GM19238 (cell line): ENCODE measurements around the gene SUV39H1.

Experiments used
- DNase-seq: peaks from one replicate; pipeline ENCODE4 v3.0.0; 2011; ENCODE audit warnings: low spot score; ENCODE audit not compliant: insufficient read length

The SUV39H1 gene

DNA sequence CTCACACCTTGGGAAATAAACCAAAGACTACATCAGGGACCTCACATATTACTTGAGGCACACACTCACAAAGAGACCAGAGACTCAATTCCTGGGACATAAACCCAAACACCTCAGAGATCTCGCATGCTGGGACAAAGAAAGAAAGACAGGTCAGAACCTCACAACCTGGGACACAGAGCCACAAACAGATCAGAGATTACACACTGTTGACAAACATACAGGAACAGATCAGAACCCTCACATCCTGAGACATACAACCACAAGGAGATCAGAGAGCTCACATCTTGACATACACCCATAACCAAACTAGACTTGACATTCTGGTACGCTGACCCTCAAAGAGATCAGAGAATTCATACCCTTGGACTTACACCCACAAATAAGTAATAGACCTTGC, 17.3 kb downstream of the SUV39H1 start:
- no peak for DNase-seq

DNA sequence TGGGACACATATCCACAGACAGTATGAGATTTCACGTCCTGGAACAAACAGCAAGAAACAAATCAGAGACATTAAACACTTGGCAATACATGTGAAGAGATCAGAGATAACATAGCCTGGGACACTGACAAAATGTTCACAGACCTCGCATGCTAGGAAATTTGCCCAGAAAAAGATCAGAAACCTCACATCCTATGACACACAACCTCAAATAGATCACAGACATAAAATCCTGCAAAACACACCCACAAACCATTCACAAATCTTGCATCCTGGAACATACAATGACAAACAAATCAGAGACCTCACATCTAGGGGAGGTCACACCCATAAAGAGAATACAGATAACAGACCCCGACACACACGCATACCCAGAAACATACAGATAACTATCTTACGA, 18.0 kb downstream of the SUV39H1 start:
- no peak for DNase-seq

DNA sequence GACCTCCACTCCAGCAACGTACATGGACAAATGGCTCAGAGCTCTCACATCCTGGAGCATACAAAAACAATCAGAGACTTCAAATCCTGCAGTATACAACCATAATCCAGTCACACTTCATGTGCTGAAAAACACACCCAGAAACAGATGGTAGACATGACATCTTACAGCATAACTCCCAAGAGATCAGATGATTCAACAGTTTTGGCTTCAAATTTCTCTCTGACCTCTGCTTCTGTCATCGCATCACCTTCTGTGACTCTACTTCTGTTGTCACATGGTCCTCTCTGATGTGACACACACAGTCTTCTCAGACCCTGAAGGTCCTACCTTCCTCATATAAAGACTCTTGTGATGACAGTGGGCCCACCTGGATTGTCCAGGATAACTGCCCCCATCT, 18.5 kb downstream of the SUV39H1 start:
- DNase-seq = no peak

DNA sequence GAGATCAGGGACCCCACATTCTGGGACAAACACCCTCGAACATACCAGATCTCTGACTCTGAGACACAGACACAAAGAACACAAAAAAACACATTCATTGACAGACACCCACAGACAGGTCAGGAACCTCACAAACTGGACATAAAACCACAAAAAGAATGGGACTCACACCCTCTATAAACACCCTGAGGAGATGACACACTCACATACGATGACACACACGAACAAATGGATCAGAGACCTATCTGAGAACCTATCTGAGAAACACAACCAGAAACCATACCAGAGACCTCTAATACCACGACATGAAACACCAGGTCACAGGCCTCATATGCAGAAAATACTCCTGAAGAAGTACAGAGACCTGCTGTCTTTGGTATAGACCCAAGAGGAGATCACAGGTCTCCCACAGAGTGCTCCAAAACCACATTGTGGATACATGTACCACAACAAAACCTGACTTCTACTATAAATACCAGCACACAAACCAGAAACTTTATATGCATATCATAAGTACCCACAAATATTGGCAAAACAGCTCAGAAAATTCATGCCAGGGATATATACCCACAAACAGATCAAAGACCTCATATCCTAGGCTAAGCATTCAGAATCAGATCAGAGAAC, 19.5 kb downstream of the SUV39H1 start:
- DNase-seq = no peak

DNA sequence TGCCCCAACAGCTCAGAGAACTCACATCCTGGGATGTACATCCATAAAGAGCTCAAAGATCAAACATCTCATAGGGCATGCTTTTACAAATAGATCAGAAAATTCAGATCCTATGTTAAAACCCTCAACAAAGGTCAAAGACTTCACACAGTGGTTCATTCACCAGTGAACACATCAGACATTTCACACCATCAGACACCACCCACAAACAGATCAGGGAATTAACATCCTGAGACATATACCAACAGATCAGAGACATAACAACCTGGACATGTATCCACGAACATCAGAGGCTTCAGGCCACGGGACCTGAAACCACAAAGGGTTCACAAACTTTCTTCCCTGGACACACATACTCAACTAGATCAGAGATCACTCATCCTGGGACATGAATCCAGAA, 23.4 kb downstream of the SUV39H1 start:
- DNase-seq = no peak

DNA sequence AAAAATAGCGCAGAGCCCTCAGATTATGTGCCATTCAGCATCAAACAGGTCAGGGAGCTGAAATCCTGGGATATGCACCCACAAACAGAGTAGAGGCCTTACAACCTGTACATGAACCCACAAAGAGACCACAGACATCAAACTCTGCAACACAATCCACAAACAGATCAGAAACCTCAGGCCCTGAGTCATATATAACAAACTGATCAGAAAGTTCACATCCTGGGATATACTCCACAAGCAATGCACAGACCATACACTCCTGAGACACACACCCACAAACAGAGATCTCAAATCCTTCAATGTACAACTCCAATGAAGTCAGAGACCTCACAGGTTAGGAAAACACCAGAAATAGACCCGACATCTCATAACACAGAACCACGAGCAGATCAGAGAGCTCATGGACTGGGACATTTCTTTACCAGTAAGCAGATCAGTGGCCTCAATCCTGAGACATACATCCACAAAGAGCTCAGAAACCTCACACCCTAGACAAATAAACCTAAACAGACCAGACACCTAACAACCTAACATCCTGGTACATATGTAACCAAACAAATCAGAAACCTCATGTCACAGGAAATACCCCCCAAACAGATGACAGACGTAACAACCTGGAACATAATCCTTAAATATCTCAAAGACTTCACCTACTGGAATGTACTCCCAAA, 24.2 kb downstream of the SUV39H1 start:
- DNase-seq = no peak

DNA sequence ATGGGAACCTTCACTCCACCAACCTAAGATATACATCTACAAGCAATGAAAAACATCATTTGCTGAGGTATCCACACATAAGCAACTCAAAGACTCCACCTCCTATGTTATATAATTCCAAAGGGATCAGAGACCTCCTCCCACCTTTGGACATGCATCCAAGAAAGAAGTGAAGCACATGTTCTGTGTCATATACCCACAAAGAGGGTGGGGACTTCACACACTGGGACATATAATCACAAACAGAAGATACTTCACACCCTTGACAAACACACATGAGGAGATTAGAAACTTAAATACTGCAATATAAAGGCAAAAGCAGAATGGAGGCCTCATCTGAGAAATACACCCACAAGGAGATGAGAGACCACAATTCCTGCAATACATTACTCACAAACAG, 25.4 kb downstream of the SUV39H1 start:
- no peak for DNase-seq

DNA sequence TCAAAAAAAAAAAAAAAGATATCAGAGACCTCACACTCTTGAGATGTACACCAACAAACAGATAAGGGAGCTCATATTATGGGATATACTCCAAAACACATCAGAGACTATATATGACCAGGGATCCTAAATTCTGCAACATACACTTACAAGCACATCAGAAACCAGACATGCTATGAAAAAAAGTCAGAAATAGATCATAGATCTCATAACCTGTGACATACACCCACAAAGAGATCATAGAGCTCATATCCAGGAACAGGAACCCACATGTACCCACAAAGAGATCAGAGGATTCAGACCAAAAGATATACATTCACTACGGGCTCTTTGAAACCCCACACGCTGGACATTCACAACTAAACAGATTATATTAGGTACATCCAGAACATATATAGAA, 30.1 kb downstream of the SUV39H1 start:
- no peak for DNase-seq

DNA sequence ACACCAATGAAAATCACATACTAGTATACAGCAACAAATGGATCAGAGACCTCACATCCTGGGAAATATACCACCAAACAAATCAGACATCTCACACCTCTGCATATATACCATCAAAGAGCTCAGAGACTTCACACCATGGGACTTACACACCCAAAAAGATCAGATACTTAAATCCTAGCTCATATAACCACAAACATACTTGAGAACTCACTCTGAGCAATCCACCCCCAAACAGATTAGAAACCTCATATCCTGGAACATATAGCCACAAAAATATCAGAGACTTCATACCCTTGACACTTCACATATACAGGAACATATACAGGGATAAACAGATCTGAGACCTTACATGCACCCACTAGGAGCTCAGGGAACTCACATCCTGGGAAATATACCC, 32.1 kb downstream of the SUV39H1 start:
- DNase-seq = no peak

DNA sequence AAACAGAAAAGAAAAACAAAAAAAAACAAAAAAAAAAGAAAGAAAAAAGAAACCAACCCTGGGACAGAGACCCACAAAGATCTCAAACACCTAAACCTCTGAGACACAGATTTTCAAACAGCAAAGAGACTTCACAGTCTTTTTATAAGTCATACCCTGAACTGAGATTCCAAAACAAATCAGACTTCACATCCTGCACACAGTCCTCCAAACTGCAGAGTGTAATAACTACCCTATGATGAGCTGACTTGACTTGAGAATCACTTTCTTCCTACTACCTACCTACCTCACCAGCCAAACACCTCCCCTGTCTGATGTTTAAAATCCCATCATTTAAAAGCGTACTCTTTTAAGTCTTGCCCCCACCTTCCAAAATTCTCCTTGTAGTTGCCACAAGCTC, 39.8 kb downstream of the SUV39H1 start:
- DNase-seq = no peak

DNA sequence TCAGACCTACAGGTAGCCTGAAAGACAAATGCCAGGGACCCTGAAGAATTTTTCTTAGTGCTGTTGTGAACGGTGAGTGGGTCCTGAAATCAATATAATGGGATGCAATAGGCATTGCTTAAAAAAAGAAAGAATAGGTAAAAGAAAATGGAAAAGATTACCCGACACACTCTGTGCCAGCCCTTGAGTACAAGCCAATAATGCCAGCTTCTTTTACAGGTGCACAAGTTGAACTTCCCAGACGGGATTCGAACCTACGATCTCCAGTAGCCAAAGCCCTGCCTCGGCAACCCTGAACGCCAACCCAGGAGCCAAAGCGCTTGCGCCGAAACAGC, 40.3 kb downstream of the SUV39H1 start:
- no peak for DNase-seq

DNA sequence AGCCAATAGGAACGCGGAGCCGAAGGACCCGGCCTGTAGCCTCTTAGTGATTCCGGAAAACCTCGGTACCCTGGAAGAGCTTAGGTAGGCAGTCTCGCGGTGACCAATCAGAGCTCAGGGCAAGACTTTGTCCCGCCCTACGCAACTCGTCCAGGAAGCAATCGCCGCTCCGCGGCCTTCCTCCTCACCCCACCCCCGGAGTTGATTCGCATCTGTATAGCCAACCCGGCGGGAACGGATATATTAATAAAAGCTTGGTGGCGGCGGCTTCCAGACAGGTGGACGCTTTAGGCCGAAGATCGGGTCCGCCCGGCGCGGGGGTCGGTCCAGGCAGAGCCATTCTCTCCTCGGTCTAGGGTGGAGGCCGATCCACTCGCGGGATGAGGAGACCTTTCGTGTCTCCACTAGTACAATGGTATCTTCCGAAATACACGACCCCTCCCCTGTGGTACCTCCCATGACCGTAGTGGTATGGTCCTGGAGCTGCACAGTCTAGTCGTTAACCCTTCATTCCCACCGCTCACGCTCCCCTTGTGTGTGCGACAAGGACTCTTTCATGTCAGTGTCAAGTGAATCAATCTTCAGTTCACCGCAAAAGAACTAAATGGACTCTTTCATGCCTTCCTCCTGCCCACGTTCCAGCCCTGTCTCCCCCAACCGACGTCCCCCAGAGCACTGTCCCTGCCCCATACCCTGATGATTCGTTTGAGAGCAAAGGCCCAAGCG, 40.8 kb downstream of the SUV39H1 start:
- peak; percentile 83 for DNase-seq

DNA sequence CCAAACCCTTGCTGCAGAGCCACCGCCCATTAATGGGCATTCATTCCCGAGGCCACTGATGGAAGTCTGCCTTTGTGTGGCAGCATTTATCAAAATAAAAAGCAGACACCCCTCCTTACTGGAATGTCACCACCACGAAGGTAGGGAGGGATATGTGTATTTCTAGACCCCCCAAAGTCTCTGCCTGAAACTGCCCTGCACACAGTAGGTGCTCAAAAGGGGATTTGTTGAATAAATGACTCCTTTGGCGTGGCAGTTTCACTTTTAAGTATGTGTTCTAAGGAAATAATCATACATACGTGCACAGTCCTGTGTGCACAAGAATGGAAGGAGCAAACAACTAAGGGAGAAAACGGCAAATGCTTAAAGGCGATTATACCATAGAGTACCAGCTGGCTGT, 41.4 kb downstream of the SUV39H1 start:
- DNase-seq = no peak

DNA sequence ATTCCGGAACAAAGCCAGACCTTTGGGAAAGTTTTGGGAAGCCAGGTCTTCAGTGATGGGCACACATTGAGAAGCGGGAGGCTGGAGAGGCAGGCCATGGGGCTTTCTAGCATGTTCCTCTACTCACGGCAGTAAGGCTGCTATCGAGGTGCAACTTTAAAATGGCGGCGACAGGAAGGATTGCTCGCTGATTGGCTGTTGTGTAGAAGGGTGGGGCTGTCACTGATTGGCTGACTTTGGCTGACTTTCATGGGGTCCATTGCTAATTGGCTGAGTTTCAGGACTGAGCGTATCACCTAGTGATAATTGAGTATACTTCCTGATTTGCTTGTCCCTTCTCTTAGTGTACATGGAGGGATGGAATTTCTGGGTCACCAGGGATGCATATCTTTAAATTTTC, 45.3 kb downstream of the SUV39H1 start:
- no peak for DNase-seq

DNA sequence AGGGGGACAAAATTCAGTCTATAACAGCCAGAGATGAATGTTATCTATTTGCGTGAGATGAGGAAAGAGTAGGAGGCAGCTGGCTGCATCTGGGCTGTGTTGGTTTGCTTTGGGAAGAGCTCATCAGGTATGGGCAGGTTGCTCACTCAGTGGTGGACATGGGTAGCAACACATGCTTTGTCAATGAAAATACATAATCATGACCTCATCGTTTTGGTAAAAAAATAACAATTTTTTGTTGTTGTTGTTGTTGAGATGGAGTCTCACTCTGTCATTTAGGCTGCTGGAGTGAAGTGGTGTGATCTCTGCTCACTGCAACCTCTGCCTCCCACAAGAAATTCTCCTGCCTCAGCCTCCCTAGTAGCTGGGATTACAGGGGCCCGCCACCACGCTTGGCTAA, 48.7 kb downstream of the SUV39H1 start:
- DNase-seq = no peak

DNA sequence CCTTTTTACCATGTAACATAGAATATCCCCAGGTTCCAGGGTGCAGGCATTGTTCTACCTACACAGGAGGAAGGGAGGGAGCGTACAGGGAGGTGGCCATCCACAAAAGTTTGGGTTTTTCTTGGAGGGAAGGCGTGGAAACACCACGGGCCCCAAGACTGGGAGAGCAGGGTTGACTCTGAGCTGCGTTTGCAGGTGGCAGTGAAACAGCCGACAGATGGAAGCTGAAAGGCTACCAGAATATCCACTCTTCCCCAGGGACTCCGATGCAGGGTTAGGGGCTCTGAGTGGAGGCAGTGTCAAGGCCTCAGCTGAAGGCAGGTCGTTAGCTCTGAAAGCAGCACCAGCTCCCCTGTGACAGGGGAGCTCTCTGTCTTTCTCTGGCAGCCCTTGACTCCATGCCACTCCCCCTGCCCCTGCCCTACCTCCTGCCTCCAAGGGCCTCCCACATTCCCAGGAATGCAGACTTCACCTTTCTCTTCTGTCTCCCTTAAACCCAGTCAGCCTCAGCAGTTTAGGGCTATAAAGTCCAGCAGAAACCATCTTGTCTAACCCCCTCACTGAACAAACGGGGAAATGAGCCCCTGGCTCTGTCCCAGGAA, 51.0 kb downstream of the SUV39H1 start:
- DNase-seq = no peak

DNA sequence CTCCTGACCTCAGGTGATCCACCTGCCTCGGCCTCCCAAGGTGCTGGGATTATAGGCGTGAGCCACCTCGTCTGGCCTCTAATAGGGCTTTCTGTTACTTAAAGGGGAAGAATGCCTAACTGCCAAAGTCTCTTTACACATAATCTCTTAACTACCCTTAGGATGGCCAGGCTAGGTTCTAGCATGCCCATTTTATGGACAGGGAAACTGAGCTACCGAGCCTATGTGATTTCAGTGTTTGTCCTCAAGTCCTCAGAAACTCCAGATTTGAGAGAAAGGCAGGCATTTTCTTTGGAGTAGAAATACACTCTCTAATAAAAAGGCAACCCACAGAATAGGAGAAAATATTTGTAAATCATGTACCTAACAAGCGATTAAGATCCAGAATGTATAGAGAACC, 52.6 kb downstream of the SUV39H1 start:
- no peak for DNase-seq

DNA sequence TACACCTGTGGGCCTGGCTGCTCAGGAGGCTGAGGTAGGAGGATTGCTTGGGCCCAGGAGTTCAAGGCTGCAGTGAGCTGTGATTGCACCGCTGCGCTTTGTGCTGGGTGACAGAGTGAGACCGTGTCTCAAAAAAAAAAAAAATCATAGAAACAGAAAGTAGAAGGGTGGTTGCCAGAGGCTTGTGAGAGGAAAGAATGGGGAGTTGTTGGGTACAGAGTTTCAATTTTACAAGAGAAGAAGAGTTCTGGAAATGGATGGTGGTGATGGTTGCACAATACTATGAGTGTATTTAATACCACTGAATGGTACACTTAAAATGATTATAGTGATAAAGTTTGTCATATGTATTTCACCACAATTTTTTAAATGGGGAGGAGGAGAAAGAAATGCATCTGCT, 54.8 kb downstream of the SUV39H1 start:
- no peak for DNase-seq

DNA sequence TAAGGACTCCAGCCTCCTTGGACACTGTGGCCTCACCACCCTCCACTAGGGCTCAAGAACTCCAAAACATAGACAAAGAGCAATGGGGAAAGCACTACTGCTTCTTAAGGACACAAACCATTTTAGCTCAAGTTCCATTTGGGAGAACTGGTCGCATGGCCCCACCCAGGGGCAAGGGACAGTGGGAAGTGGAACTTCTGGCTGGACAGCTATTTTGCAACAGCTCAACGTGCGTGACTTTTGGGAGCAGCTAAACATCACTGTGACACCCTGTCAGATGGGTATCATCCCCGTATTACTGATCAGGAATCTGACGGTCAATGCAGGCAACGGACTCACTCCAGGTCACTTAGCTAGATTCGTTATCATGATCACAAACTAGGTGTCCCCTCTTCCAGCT, 56.0 kb downstream of the SUV39H1 start:
- no peak for DNase-seq

DNA sequence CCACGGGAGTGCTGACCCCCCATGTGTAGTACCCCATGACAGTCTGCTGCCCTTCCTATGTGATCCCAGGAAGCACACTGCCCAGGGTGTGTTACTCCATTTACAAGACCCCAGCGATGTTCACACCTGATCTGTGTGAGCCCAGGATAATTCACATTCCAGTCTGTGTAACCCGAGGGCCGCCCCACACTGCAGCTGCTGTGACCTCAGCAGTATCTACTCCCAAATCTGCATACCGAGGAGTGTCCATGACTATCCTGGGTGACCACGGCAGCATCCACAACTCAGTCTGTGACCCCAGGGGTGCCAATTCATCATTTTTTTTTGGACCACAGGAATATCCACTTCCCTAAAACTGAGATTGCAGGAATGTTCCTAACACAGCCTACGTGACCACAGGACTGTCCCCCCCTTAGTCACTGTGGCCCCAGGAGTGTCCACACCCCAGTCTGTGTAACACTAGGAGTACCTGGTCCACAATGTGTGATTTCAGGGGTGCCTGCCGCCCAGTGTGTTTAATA, 57.2 kb downstream of the SUV39H1 start:
- DNase-seq = no peak

DNA sequence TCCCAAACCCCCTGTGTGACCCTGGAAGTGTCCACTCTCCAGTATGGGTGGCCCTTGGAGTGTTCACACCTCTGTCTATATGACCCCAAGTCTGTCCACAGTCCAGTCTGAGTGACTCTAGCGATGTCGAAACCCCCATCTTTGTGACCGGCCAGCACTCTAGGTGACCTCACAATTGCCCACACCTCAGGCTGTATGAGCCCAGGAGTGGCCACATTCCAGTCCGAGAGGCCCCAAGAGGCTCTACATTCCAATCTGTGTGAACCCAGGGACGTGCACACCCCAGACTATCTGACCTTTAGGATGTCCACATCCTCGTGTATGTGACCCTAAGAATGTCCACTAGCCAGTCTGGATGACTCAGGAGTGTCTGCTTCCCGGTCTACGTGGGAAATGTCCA, 57.7 kb downstream of the SUV39H1 start:
- no peak for DNase-seq
